CD4-positive, alpha-beta T cell (primary cell): ENCODE results near the gene PTF1A. TPM values are rescaled to one million over a fixed set of nuclear protein-coding genes. Genes with fewer than 3 reads are reported as not detected.

Experiments used
- ATAC-seq: fragments of 200-7000 bp; cut with Tn5 transposase; one replicate; pipeline ENCODE4 v1.10.0; 2022; ENCODE audit warnings: mild to moderate bottlenecking; ENCODE audit not compliant: poor library complexity
- CTCF ChIA-PET: fragments of 350-600 bp; sonication (Branson Sonifier 250); formaldehyde crosslinking; loops from one replicate; lab custom pipeline; 2021; ENCODE audit warnings: antibody characterized with exemption, inconsistent platforms; lab: Charles Lee
- POLR2A ChIA-PET: fragments of 350-600 bp; sonication (Branson Sonifier 250); formaldehyde crosslinking; loops from one replicate; lab custom pipeline; 2021; ENCODE audit warnings: antibody characterized with exemption, inconsistent platforms; lab: Charles Lee
- DNase-seq, 14 experiments: peaks; one replicate each; pipeline ENCODE4 v3.0.0-alpha.2; 2013 to 2020; ENCODE audit warnings: mixed read lengths in 2 of 14
- H3K27ac ChIP-seq, 2 donors: one replicate each; pipeline versions ENCODE4 v1.5.1 to v1.7.0; 2013; ENCODE audit warnings: low read length in 2 of 2, low read depth in 1 of 2, mild to moderate bottlenecking in 1 of 2
- H3K27me3 ChIP-seq, 2 experiments: 1 replicate in 1 of 2; 2 replicates in 1 of 2; pipeline versions ENCODE4 v1.6.1 to v1.7.0; 2013; ENCODE audit warnings: low read length in 2 of 2, control low read depth in 1 of 2, mild to moderate bottlenecking in 1 of 2, moderate library complexity in 1 of 2; ENCODE audit not compliant: insufficient read depth in 2 of 2, control insufficient read depth in 1 of 2
- H3K36me3 ChIP-seq: one replicate; pipeline ENCODE4 v1.6.1; 2013; ENCODE audit warnings: low read length, control low read depth; ENCODE audit not compliant: insufficient read depth
- H3K4me1 ChIP-seq: one replicate; pipeline ENCODE4 v1.6.1; 2013; ENCODE audit warnings: low read length, control low read depth; ENCODE audit not compliant: insufficient read depth
- H3K4me3 ChIP-seq: one replicate; pipeline ENCODE4 v1.5.1; 2013; ENCODE audit warnings: mild to moderate bottlenecking, low read length, moderate library complexity
- H3K9me3 ChIP-seq, 2 experiments: 1 replicate in 1 of 2; 2 replicates in 1 of 2; pipeline versions ENCODE4 v1.6.1 to v1.7.0; 2013; ENCODE audit warnings: low read length in 2 of 2, mild to moderate bottlenecking in 2 of 2, control low read depth in 1 of 2, moderate library complexity in 1 of 2; ENCODE audit not compliant: control insufficient read depth in 1 of 2, insufficient read depth in 1 of 2
- H3K27ac Mint-ChIP-seq: one replicate; pipeline ENCODE4 v1.8.0; 2020; ENCODE audit warnings: mixed read lengths
- H3K27me3 Mint-ChIP-seq: one replicate; pipeline ENCODE4 v1.8.0; 2021; ENCODE audit warnings: mixed read lengths
- H3K36me3 Mint-ChIP-seq: one replicate; pipeline ENCODE4 v1.8.0; 2021; ENCODE audit warnings: low read depth, mixed read lengths
- H3K4me1 Mint-ChIP-seq: one replicate; pipeline ENCODE4 v1.8.0; 2021; ENCODE audit warnings: low read depth, mixed read lengths
- H3K4me3 Mint-ChIP-seq: one replicate; pipeline ENCODE4 v1.8.0; 2020; ENCODE audit warnings: mild to moderate bottlenecking, mixed read lengths
- H3K9me3 Mint-ChIP-seq: one replicate; pipeline ENCODE4 v1.8.0; 2020; ENCODE audit warnings: mixed read lengths
- CTCF ChIP-seq: fragments of 200-600 bp; IDR thresholded peaks from one replicate; pipeline ENCODE4 v1.8.0; 2022; ENCODE audit warnings: antibody characterized with exemption, mild to moderate bottlenecking
- intact Hi-C, 2 experiments: fragments of 100-400 bp; cut with DNase I in 1 of 2; cut with micrococcal nuclease in 1 of 2; formaldehyde crosslinking; loops; one replicate each; pipeline versions ENCODE4 v1.15.1 to v1.9.0; 2023 to 2025; cut with DNase I, micrococcal nuclease
- total RNA-seq, 174 experiments: library from RNA in 2 of 174; stranded (reverse) in 2 of 174; gene quantifications; one replicate each; pipeline ENCODE4 v1.2.3 and lab custom pipeline; 2021 to 2026

Gene PTF1A
- total RNA-seq, 2 experiments from 2014 or later: not detected

DNA sequence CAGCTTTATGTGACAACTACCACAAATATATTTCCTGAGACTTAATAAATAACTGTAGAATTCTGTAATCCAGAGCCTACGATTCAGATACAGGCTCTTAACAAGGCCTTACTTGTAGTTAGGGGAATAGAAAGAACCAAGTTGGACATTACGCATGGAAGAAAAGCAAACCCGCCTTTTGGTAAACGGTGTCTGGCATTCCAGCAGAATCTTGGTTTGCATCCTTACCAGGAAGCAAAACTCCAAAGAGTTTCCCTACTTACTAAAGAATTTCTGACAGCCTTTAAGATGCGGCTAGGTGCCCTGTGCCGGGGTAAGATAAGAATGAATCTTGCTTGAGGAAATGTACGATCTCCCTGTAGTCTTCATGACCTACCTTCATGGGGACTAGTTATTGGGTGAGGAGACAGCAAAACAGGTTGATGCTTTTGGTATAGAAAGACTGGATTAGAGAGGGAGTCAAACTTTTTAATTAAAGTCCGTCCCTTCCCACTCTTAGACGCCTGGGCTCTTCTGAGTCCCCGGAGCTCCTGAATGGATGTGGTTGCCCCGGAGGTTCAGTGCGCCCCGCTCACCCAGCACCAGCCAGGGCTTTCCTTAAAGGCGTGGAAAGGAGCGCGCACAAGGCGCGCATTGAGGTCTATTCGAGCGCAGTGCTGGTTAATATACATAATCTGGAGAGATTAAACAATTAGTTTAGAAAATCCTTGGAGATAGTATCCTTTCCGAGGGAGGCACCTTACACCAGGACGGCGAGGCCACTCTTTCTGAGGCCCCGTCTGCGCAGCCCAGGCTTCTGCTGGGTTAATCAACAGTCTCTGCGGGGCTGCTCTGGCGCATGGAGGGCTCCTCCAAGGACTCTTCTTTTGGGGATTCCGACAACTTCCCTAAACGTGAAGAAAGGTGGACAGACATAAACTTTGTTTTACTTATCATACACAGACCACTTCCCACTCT is 11.5 kb downstream of the PTF1A start:
- peaks cover 0 to 17% of the 10 kb centered on the region in 2 experiments for H3K9me3 ChIP-seq
- H3K27ac Mint-ChIP-seq: no peak overlapping the region
- H3K4me1 Mint-ChIP-seq: no peaks in the 10 kb centered on the region
- no peak for TF ChIP-seq CTCF
- no peak overlapping the region for H3K4me3 ChIP-seq
- peaks cover 78% of the 10 kb centered on the region for H3K27me3 Mint-ChIP-seq
- H3K27ac ChIP-seq: no peak overlapping the region
- peaks cover 11% of the 10 kb centered on the region for H3K4me1 ChIP-seq
- no peaks in the 10 kb centered on the region for H3K36me3 ChIP-seq
- CTCF ChIA-PET: interaction anchor here (0.7 kb wide), 1 partner anchor 12 kb away, joined by 3 read pairs; no protein-coding TSS in a partner anchor
- intact Hi-C loops: no loop called here
- DNase-seq (no peak), ATAC-seq (no peak)
- H3K9me3 Mint-ChIP-seq: no peaks in the 10 kb centered on the region
- H3K4me3 Mint-ChIP-seq: no peak overlapping the region
- H3K36me3 Mint-ChIP-seq: no peaks in the 10 kb centered on the region
- POLR2A ChIA-PET: no interaction called here
- peaks cover 47 to 60% of the 10 kb centered on the region in 2 experiments for H3K27me3 ChIP-seq

DNA sequence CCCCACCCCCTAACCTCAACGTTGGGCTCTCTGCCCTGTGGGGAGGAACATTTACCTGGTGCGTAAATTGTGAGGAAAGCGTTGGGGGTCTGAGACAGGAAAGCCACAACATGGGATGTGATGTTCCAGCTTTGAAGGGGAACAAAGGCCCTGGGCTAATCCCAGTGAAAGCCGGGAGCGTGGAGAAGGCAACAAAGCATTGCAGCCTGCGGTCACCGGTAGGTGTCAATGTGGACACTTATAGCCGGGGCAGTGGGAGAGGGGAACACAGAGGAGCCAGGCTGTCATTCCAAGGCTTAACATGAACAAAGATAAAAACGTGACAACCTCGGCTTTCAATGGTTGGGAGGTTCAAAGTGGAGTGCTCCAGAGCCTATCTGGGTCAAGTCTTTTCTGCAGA is 12.7 kb downstream of the PTF1A start:
- Histone ChIP-seq H3K27ac (no peak overlapping the region), H3K9me3 (peaks cover 0 to 6% of the 10 kb centered on the region in 2 experiments), H3K4me1 (peaks cover 2% of the 10 kb centered on the region), H3K4me3 (no peak overlapping the region), H3K36me3 (no peaks in the 10 kb centered on the region), H3K27me3 (peaks cover 37 to 49% of the 10 kb centered on the region in 2 experiments)
- DNase-seq (no peak), ATAC-seq (no peak)
- no peak overlapping the region for H3K27ac Mint-ChIP-seq
- intact Hi-C loops: no loop called here
- ChIA-PET CTCF (interaction anchor here (0.7 kb wide), 1 partner anchor 10 kb away, joined by 3 read pairs; no protein-coding TSS in a partner anchor), POLR2A (no interaction called here)
- no peak overlapping the region for H3K4me3 Mint-ChIP-seq
- H3K27me3 Mint-ChIP-seq: peaks cover 83% of the 10 kb centered on the region
- no peak for TF ChIP-seq CTCF
- no peaks in the 10 kb centered on the region for H3K4me1 Mint-ChIP-seq
- H3K9me3 Mint-ChIP-seq: no peaks in the 10 kb centered on the region
- H3K36me3 Mint-ChIP-seq: no peaks in the 10 kb centered on the region

DNA sequence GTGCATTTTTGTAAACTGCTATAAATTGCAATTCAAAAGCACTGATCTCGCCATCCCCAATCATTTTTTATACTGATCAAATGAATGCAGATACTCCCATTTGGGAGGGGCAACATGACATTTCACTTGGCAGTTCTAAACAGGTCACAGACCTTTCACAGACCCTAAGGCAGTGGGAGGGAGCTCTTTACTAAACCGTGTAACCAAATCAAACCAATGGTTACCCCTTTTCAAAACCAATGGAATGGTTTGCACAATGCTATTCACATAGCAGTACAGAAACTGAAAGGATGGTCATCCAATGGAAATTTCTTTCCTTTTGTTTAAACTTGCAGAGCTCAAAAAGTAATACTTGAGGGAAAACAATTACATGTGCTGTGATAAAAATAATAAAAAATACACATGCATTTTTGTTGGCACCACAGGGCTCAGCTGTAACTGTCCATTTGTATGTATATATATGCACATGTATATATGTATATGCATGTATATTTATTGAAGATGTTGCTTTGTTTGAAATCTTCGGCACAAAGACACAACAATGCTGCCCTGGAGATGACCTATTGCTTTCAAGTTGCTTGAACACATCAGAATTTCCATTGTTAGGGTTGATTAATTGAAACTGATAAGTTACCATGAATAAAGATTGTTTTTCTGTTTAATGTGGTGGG is 14.0 kb downstream of the PTF1A start:
- Mint-ChIP-seq H3K4me3 (no peak overlapping the region), H3K4me1 (no peaks in the 10 kb centered on the region), H3K27ac (no peak overlapping the region), H3K27me3 (peaks cover 79% of the 10 kb centered on the region), H3K9me3 (no peaks in the 10 kb centered on the region), H3K36me3 (no peaks in the 10 kb centered on the region)
- DNase-seq (no peak), ATAC-seq (no peak)
- CTCF ChIA-PET: no interaction called here
- POLR2A ChIA-PET: no interaction called here
- Histone ChIP-seq H3K36me3 (no peaks in the 10 kb centered on the region), H3K27ac (no peak overlapping the region), H3K4me1 (no peaks in the 10 kb centered on the region), H3K27me3 (peaks cover 27 to 36% of the 10 kb centered on the region in 2 experiments), H3K9me3 (peaks cover 0 to 5% of the 10 kb centered on the region in 2 experiments), H3K4me3 (no peak overlapping the region)
- no peak for TF ChIP-seq CTCF
- intact Hi-C loops: no loop called here
